HG03565 (cell line): ENCODE results near the gene HLA-E.
A peak's percentile ranks its signal among the peaks of the same experiment; 100 is the strongest.
"Not testable (repeated sequence)": the region's sequence is repeated elsewhere in the genome, so short reads cannot be mapped to it uniquely, and the experiment has no call there.

ENCODE experiments used
- ATAC-seq: cut with Tn5 transposase; IDR thresholded peaks from one replicate; pipeline ENCODE4 v1.9.1; 2021; ENCODE audit warnings: mild to moderate bottlenecking, moderate library complexity; ENCODE audit not compliant: unreplicated experiment

The HLA-E gene

DNA sequence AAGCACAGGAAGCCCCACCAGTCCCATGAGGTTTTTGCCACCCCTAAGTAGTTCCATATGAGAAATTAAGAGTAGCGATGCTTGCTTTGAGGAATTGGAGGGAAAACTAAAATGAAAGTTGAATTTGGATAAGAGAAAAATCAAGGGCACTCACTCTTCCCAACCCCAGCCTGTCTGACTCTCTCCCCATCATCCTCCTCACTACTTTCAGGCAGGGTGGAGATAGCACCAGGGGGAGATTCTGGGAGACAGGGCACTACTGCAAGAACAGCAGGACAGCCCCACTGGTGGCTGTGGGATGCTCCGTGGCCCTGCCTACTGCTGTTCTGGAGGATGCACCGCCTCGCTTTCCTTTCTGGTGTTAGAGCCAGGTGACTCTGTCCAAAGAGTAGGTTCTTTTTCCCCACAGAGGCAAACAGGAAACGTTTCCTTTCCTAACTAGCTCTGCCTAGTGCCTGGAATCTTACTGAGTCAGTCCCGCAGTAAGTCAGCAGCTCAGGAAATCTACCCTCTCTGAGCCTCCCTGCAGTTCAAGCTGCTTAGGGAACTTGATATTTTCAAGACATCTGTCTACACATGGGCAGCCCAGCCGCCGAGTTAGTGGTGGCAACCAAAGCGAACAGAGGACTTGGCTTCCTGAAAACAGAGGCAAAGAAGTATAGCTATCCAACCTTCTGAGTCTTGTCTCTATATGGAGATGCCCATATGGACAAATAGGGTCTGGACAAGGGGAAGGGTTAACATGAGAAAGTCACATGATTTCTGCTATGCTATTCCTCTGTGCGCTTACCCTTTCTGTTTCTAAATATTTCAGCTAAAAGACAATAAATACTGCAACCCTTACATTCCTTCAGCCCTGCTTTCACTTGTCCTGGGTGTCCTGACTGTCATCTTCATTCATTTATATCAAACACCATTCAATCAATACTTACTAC lies 11.4 kb downstream of the HLA-E start:
- ATAC-seq: no peak

GRCh38 chr6:30507849-30508827 lies 18.8 kb downstream of the HLA-E start:
- ATAC-seq: no peak

GRCh38 chr6:30508890-30509736 lies 19.8 kb downstream of the HLA-E start:
- no peak for ATAC-seq

DNA sequence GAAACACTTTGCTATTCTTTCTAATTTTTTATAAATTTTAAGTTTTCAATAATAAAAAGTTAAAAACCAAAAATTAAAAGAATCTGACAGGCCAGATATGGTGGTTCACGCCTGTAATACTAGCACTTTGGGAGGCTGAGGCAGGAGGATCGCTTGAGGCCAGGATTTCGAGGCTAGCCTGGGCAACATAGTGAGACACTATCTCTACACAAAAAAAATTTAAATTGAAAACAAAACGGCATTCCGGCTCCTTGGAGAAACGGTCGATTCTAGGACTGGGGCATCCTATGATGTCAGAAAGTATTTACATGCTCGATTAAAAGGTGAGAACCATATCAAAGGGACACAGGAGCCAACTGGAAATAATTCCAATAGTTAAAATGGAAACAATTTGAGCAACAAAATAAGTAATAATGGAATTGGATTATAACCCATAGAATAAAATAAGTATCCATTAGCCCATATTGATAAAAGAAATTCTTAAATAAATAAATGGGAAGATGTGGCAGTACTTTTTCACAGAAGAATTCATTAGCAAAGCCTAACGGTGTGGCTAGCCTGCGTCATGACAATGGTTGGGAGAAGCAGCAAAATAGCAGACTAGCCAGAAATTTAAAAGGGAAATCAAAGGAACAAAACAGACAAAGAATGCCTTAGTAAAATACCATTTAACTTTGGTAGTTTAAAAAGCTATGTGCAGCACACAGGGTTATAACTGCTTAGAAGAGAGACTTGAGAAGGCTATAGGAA lies 21.3 kb downstream of the HLA-E start:
- ATAC-seq: no peak

DNA sequence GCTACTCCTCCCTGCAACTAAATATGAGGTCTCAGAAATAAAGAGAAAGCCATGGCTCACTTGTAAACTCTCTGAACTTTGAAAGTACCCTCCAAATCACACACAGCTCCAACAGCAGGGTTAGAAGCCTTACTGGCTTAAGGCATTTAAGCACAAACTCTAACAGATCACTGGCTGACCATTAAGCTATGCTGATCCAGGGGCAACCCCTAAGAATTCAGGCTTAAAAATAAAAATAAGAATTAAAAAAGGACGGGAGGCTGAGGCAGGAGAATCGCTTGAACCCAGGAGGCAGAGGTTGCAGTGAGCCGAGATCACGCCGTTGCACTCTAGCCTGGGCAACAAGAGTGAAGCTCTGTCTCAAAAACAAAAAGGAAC lies 21.8 kb downstream of the HLA-E start:
- ATAC-seq: no peak

GRCh38 chr6:30513451-30513850 lies 24.1 kb downstream of the HLA-E start:
- no peak for ATAC-seq

DNA sequence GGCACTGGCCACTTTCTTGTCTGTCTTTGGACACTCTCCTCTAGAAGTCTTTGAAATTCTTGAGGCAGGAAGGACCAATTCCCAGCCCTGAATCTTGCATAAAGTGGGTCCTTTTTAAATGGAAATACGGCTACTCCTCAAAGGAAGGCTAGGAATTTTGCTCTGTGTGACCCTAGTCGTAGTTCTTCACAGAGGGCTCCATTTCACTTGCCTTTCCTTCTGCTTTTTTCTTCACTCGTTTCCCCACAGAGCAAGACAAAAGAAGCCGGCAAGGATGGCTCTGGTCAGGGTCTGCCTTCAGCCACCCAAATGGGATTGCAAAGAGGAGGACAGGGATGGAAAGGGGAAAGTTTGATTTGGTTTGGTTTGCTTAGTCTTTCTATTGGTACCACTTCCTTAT lies 25.8 kb downstream of the HLA-E start:
- ATAC-seq: no peak

DNA sequence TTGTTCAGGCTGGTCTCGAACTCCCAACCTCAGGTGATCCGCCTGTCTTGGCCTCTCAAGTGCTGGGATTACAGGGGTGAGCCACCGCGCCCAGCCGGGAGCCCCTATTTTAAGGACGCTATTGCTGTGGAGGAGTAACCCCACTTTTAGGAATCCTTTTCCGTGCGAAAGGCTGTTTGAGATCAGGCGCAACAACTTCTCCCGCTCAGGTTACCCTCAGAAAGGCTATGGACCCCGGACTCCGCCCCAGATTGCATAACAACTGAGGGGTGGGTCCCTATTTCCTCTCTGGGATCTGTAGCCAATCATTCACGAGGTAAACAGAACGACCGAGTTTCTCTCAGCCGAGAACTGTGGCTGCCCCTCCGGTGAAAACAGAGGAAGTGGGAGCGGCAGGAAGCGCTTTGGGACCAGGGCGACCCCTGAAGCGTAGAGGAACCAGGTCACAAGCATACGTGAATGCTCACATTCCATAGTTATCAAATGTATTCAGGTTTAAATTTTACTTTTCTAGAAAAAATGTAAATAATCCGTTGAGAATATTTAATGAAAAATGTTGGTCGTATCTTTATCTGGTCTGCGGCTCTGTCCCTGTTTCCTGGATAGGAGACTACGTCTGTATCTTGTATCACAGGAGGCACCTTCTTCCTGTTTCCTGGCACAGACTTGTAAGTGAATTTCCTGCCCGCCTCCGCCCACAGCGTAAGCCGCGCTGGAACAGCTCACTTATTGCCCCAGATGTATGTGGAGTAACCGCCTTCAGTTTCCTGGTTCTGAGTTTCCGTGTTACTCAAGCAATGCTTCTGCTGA lies 26.8 kb downstream of the HLA-E start:
- ATAC-seq: peak; percentile 64

- not testable (repeated sequence) for ATAC-seq
These were observed 27.4 kb downstream of the HLA-E start for GRCh38 chr6:30516754-30517076.

- not testable (repeated sequence) for ATAC-seq
These were observed 28.6 kb downstream of the HLA-E start for GRCh38 chr6:30517767-30518504.

DNA sequence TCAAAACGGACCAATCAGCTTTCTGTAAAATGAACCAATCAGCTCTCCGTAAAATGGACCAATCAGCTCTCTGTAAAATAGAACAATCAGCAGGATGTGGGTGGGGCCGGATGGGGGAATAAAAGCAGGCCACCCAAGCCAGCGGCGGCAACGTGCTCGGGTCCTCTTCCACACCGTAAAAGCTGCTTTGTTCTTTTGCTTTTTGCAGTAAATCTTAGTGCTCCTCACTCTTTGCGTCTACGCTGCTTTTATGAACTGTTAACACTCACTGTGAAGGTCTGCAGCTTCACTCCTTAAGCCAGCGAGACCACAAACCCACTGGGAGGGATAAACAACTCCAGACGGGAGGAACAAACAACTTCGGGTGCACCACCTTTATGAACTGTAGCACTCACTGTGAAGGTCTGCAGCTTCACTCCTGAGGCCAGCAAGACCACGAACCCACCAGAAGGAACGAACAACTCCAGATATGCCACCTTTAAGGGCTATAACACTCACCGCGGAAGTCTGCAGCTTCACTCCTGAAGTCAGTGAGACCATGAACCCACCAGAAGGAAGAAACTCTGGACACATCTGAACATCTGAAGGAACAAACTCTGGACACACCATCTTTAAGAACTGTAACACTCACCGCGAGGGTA lies 29.3 kb downstream of the HLA-E start:
- ATAC-seq: not testable (repeated sequence)

DNA sequence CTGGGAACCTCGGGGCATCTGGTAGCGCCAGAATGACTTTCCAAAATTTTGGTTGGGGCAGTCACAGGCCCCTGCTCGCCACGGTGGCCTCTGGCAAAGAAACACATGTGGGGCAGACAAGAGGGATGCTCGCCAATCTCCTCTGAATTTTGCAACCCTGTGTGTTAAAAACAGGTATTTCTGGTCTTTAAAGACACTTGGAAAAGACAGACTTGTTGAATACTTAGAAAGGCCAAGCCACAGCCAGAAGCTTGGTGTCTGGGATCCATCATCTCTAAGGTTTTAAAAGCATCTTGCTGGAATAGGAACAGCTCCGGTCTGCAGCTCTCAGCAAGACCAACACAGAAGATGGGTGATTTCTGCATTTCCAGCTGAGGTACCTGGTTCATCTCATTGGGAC lies 31.2 kb downstream of the HLA-E start:
- no peak for ATAC-seq

DNA sequence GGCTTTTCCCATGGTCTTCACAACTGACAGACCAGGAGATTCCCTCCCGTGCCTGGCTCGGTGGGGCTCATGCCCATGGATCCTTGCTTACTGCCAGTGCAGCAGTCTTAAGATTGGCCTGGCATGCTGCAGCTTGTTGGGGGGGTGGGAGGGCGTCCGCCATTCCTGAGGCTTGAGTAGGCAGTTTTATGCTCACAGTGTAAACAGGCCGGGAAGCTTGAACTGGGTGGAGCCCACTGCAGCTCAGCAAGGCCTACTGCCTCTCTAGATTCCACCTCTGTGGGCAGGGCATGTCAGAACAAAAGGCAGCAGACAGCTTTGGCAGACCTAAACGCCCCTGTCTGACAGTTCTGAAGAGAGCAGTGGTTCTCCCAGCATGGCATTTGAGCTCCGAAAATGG lies 31.8 kb downstream of the HLA-E start:
- ATAC-seq: not testable (repeated sequence)

DNA sequence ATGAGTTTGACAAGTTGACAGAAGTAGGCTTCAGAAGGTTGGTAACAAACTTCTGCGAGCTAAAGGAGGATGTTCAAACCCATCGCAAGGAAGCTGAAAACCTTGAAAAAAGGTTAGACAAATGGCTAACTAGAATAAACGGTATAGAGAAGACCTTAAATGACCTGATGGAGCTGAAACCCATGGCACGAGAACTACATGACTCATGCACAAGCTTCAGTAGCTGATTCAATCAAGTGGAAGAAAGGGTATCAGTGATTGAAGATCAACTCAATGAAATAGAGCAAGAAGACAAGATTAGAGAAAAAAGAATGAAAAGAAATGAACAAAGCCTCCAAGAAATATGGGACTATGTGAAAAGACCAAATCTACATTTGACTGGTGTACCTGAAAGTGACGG lies 32.6 kb downstream of the HLA-E start:
- ATAC-seq: not testable (repeated sequence)

GRCh38 chr6:30526444-30526843 lies 37.1 kb downstream of the HLA-E start:
- not testable (repeated sequence) for ATAC-seq

GRCh38 chr6:30529349-30529875 lies 40.1 kb downstream of the HLA-E start:
- not testable (repeated sequence) for ATAC-seq

DNA sequence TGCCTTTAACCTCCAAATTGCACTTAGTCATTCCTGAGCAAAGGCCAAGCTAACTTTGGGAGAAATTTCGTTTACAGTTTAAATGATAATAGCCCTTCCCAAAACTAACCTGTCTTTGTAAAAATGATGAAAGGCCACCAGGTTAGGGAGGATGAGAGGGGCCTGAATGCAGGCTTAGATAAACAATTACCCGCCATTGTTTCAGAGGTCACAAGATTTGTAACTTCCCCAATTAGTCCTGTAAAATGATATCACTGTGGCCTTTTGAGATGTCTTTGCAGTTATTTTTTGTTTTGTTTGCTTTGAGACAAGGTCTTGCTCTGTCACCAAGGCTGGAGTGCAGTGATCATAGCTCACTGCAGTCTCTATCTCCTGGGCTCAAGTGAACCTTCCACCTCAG lies 40.7 kb downstream of the HLA-E start:
- no peak for ATAC-seq
